Measurements from ENCODE around the gene TAMM41. TPM values are rescaled to one million over a fixed set of nuclear protein-coding genes. Genes with fewer than 3 reads are reported as not detected.

TAMM41 gene
- total and polyA plus RNA-seq, 4 donors, result 1.8 to 27.4 (median 13.3) TPM

Other genes starting within 250 kb of the TAMM41 start
- 100 to 1,000 TPM in 1 of 2 donors, 10 to 100 TPM in 1; 93.5 to 104 TPM for gene VGLL4, start 203.0 kb downstream of the TAMM41 start, total RNA-seq
- 10 to 100 TPM; 44.7 to 47.8 TPM for gene VGLL4, start 203.0 kb downstream of the TAMM41 start, polyA plus RNA-seq
- gene SYN2, start 157.5 kb upstream of the TAMM41 start, total RNA-seq, result 1 to 10 TPM; 1.3 to 1.4 TPM
- under 1 TPM; 0.13 to 0.20 TPM for gene SYN2, start 157.5 kb upstream of the TAMM41 start, polyA plus RNA-seq